Muscle of leg (tissue), 11 donors: ENCODE results near the gene TMEM125. TPM values are rescaled to one million over a fixed set of nuclear protein-coding genes. Genes with fewer than 3 reads are reported as not detected.

Source experiments
- DNase-seq: peaks from one replicate; pipeline ENCODE4 v3.0.0; 2013
- H3K27ac ChIP-seq: one replicate; pipeline ENCODE4 v1.5.1; 2013; ENCODE audit warnings: mild to moderate bottlenecking, low read length, control low read depth
- H3K27me3 ChIP-seq: one replicate; pipeline ENCODE4 v1.6.1; 2013; ENCODE audit warnings: low read length; ENCODE audit not compliant: control insufficient read depth, insufficient read depth
- H3K36me3 ChIP-seq: one replicate; pipeline ENCODE4 v1.6.1; 2013; ENCODE audit warnings: low read length; ENCODE audit not compliant: control insufficient read depth, insufficient read depth
- H3K4me1 ChIP-seq: one replicate; pipeline ENCODE4 v1.6.1; 2013; ENCODE audit warnings: low read length; ENCODE audit not compliant: control insufficient read depth, insufficient read depth
- H3K4me3 ChIP-seq: one replicate; pipeline ENCODE4 v1.5.1; 2013; ENCODE audit warnings: low read length, control low read depth
- H3K9me3 ChIP-seq: replicated peaks from 2 replicates; pipeline ENCODE4 v1.6.1; 2013; ENCODE audit warnings: low read depth, low read length; ENCODE audit not compliant: control insufficient read depth
- WGBS: methylation state at CpG from one replicate; pipeline ENCODE4 v1.1.5; 2013; ENCODE audit warnings: missing lambda C conversion rate; ENCODE audit not compliant: insufficient coverage; 5-methylcytosine and 5-hydroxymethylcytosine counted together
- polyA plus RNA-seq, 8 donors: library from polyadenylated mRNA; unstranded; fragments of 120-200 nt; gene quantifications; one replicate each; pipeline versions ENCODE4 v1.2.1 to v1.2.3, GENCODE V29; 2013; ENCODE audit warnings: inconsistent platforms in 1 of 8, low replicate concordance in 1 of 8; ENCODE audit not compliant: insufficient read length in 8 of 8, insufficient read depth in 1 of 8
- total RNA-seq: library from RNA; stranded (reverse); fragments of 120-200 nt; gene quantifications from one replicate; pipeline ENCODE4 v1.2.4, GENCODE V29; 2013

The TMEM125 gene
- total and polyA plus RNA-seq, 9 donors, result 0.09 to 2.4 (median 0.34) TPM; not detected in 5

DNA sequence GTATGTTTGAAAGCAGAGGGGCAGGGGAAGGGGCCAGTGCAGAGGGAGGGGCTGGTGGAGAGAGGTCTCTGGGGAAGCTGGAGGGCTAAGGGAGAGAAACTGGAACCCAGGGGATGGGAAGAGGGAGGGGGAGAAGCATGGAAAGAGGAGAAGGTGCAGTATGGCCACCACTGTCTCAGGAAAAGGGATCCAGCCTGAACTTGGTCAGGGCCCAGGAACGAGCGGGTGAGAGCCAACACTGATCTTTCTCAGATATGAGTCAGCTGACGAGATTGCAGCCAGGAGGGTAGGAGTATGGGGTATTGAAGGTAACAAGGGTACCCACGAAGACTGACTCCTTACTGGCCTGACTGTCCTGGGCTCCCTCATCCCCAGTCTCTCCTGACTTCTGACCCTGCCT lies 49.0 kb downstream of the TMEM125 start:
- no peaks in the 10 kb centered on the region for H3K36me3 ChIP-seq
- WGBS, result no CpG with 5 or more reads among the region's 4 CpGs

DNA sequence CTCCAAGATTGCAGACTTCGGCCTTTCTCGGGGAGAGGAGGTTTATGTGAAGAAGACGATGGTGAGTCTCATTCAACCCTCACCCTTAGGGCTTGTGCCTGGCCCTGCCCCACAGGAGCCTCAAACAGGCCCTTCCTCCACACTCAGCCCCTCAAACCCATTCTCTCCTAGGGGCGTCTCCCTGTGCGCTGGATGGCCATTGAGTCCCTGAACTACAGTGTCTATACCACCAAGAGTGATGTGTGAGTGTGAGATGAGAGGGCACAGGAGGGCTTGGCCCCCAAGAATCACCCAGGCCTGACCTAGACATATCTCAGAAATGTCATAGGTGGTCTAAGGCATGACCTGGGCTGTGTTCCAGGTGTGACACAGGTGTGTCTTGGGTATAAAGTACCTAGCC lies 49.5 kb downstream of the TMEM125 start:
- H3K27ac ChIP-seq, result no peak overlapping the region
- H3K36me3 ChIP-seq, result no peaks in the 10 kb centered on the region
- no peaks in the 10 kb centered on the region for H3K9me3 ChIP-seq
- H3K4me1 ChIP-seq, result no peaks in the 10 kb centered on the region
- no peak for DNase-seq
- H3K4me3 ChIP-seq, result no peak overlapping the region
- no peaks in the 10 kb centered on the region for H3K27me3 ChIP-seq
- WGBS, result no CpG with 5 or more reads among the region's 5 CpGs

More for the DNA sequence above, 49.0 kb downstream of the TMEM125 start:
- H3K27ac ChIP-seq, result no peak overlapping the region
- DNase-seq, result no peak
- no peak overlapping the region for H3K4me3 ChIP-seq
- no peaks in the 10 kb centered on the region for H3K9me3 ChIP-seq
- no peaks in the 10 kb centered on the region for H3K4me1 ChIP-seq
- H3K27me3 ChIP-seq, result no peaks in the 10 kb centered on the region

DNA sequence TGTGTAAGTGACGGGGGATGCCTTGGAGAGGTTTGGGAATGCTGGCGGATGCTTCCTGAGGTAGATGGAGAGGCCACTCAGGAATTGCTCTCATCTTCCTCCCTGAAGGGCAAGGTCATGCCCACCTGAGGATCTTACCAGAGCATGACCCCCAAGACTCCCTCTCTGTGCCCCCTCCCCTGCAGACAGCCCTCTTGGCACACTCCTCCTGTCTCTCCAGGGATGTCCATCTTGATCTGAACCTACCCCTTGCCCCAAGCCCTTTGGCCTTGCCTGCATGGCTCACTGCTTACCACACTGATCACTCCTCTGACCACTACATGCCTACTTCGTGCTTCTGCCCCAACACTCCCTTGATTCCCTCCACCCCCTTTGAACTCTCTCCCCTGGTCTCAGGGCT lies 50.0 kb downstream of the TMEM125 start:
- no peaks in the 10 kb centered on the region for H3K27me3 ChIP-seq
- H3K4me3 ChIP-seq, result no peak overlapping the region
- no peak overlapping the region for H3K27ac ChIP-seq
- WGBS, result no CpG with 5 or more reads among the region's 3 CpGs
- H3K36me3 ChIP-seq, result no peaks in the 10 kb centered on the region
- H3K4me1 ChIP-seq, result no peaks in the 10 kb centered on the region
- no peaks in the 10 kb centered on the region for H3K9me3 ChIP-seq
- no peak for DNase-seq

DNA sequence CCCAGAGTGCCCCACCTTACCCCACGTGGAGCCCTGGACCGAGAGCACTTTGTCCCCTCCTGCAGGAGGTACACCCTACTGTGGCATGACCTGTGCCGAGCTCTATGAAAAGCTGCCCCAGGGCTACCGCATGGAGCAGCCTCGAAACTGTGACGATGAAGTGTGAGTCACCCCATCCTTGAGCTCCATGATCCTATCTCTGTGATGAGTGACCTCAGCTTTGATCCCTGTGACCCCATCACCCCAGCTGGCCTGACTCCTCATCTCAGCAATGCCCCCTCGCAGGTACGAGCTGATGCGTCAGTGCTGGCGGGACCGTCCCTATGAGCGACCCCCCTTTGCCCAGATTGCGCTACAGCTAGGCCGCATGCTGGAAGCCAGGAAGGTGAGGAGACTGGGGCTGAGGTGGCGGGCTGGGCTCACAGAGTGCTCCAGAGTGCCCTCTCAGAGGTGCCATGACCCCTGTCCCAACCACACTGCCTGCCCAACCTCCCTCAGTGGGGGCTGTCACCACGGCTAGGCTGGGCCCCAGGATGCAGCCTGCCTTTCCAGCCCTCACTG lies 51.6 kb downstream of the TMEM125 start:
- 87% methylated on average over 16 of the region's 16 CpGs for WGBS
- Histone ChIP-seq H3K9me3 (no peaks in the 10 kb centered on the region), H3K4me3 (no peak overlapping the region), H3K4me1 (no peaks in the 10 kb centered on the region), H3K27ac (no peak overlapping the region), H3K27me3 (no peaks in the 10 kb centered on the region), H3K36me3 (no peaks in the 10 kb centered on the region)
- DNase-seq, result no peak

DNA sequence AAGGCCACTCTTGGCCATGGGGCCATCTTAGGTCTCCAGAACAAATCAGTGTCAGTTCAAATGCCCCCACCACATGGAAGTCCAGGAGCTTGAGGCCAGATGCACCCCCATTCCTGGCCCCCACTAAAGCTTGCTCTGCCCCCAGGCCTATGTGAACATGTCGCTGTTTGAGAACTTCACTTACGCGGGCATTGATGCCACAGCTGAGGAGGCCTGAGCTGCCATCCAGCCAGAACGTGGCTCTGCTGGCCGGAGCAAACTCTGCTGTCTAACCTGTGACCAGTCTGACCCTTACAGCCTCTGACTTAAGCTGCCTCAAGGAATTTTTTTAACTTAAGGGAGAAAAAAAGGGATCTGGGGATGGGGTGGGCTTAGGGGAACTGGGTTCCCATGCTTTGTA lies 52.7 kb downstream of the TMEM125 start:
- Histone ChIP-seq H3K36me3 (no peaks in the 10 kb centered on the region), H3K4me1 (no peaks in the 10 kb centered on the region), H3K9me3 (peaks cover 2% of the 10 kb centered on the region), H3K4me3 (no peak overlapping the region), H3K27ac (no peak overlapping the region), H3K27me3 (no peaks in the 10 kb centered on the region)
- 92% methylated on average over 5 of the region's 5 CpGs for WGBS
- no peak for DNase-seq

Other genes starting within 250 kb of the TMEM125 start
- 43.6 TPM for gene EBNA1BP2, start 97.7 kb upstream of the TMEM125 start, total RNA-seq
- gene EBNA1BP2, start 97.7 kb upstream of the TMEM125 start, polyA plus RNA-seq, result 10 to 100 TPM; 35.8 to 43.4 (median 39.2) TPM
- gene CFAP57, start 97.7 kb upstream of the TMEM125 start, total RNA-seq, result 0.04 TPM
- under 1 TPM; 0.14 to 0.36 (median 0.27) TPM for gene CFAP57, start 97.7 kb upstream of the TMEM125 start, polyA plus RNA-seq
- not detected for gene C1orf210, start 15.6 kb downstream of the TMEM125 start, total RNA-seq
- 1 to 10 TPM in 1 of 8 donors, under 1 TPM in 2, not detected in 5; 0.13 to 2.9 (median 0.80) TPM for gene C1orf210, start 15.6 kb downstream of the TMEM125 start, polyA plus RNA-seq
- 32.7 TPM for gene TIE1, start 31.0 kb downstream of the TMEM125 start, total RNA-seq
- 10 to 100 TPM; 38.5 to 58.0 (median 45.0) TPM for gene TIE1, start 31.0 kb downstream of the TMEM125 start, polyA plus RNA-seq
- gene MPL, start 67.8 kb downstream of the TMEM125 start, total RNA-seq, result 0.09 TPM
- gene MPL, start 67.8 kb downstream of the TMEM125 start, polyA plus RNA-seq, result under 1 TPM in 5 of 8 donors, not detected in 3; 0.10 to 0.18 (median 0.16) TPM
- 12.5 TPM for gene CDC20, start 89.0 kb downstream of the TMEM125 start, total RNA-seq
- 10 to 100 TPM; 17.4 to 28.8 (median 22.5) TPM for gene CDC20, start 89.0 kb downstream of the TMEM125 start, polyA plus RNA-seq
- 25.4 TPM for gene ELOVL1, start 98.0 kb downstream of the TMEM125 start, total RNA-seq
- gene ELOVL1, start 98.0 kb downstream of the TMEM125 start, polyA plus RNA-seq, result 10 to 100 TPM; 37.1 to 51.1 (median 39.6) TPM
- 33.9 TPM for gene MED8, start 119.8 kb downstream of the TMEM125 start, total RNA-seq
- gene MED8, start 119.8 kb downstream of the TMEM125 start, polyA plus RNA-seq, result 10 to 100 TPM; 24.7 to 35.0 (median 27.9) TPM
- 18.8 TPM for gene SZT2, start 119.9 kb downstream of the TMEM125 start, total RNA-seq
- 10 to 100 TPM; 10.5 to 20.1 (median 14.8) TPM for gene SZT2, start 119.9 kb downstream of the TMEM125 start, polyA plus RNA-seq
- gene HYI, start 183.9 kb downstream of the TMEM125 start, total RNA-seq, result 22.2 TPM
- gene HYI, start 183.9 kb downstream of the TMEM125 start, polyA plus RNA-seq, result 10 to 100 TPM; 17.8 to 29.2 (median 22.3) TPM